Measurements from ENCODE around the gene PTPRM. TPM values are rescaled to one million over a fixed set of nuclear protein-coding genes. Genes with fewer than 3 reads are reported as not detected.

Gene PTPRM
- total RNA-seq, 1 donor from 2014 or later = 63.2 TPM

DNA sequence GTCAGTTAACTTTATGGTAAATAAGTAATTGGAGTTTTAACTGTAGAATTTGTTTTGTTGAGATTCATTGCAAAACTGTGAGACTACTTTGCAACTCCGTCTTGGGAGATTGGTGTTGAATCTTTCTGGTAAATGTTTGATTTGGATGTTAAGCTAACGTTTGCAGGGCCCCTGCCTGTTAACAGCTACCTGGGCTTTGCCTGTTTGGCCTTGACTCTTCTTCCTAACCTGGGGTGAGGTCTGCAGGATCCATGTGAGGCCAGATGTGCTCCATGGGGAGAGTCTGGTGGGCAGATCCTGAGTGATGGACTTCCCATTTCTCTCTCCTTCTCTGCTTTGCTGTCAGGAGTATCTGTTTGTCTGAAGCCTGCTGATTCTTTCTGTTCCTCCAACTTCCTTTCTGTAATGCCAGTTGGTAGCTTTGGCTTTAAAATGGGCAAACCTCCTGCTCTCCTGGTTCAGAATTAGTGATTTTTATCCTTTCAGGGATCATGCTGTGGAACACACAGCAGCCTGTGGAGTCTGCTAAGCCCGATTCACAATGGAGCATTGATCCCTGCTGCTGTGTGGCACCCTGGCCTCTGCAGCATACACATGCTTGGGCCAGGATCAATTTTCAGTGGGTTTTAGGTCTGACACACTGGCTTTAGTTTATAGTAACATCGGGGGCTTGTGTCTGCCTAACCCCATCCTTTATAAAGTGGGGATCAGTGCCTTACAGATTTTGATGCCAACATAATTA lies 36.3 kb downstream of the PTPRM start:
- no peak overlapping the region for H3K4me3 ChIP-seq (ENCODE audit: low read depth, low read length)

DNA sequence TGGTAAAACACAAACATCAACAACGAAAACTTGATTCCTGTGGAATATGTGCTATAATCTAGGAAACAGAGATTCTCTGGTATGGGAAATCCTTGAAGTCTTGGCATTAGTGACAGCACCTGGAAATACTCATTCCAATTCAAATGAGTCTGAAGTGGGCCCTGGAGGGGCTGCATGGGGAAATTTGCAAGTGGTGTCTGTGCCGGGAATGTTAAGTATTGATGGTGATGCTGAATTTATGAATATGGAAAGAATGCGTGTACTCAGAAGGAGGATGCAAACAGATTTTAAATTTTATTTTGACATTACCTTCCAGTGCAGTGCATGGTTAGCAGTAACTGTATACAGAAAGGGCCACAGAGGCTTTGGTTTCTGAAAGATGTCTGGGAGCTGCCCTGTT lies 37.2 kb downstream of the PTPRM start:
- TF ChIP-seq, protein P1, sequence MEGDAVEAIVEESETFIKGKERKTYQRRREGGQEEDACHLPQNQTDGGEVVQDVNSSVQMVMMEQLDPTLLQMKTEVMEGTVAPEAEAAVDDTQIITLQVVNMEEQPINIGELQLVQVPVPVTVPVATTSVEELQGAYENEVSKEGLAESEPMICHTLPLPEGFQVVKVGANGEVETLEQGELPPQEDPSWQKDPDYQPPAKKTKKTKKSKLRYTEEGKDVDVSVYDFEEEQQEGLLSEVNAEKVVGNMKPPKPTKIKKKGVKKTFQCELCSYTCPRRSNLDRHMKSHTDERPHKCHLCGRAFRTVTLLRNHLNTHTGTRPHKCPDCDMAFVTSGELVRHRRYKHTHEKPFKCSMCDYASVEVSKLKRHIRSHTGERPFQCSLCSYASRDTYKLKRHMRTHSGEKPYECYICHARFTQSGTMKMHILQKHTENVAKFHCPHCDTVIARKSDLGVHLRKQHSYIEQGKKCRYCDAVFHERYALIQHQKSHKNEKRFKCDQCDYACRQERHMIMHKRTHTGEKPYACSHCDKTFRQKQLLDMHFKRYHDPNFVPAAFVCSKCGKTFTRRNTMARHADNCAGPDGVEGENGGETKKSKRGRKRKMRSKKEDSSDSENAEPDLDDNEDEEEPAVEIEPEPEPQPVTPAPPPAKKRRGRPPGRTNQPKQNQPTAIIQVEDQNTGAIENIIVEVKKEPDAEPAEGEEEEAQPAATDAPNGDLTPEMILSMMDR (conservative IDR thresholded peaks at IDR 0.05; ENCODE audit: low read depth, low read length) = no peak
- H3K4me3 ChIP-seq (ENCODE audit: low read depth, low read length) = no peak overlapping the region

More for the DNA sequence above, 36.3 kb downstream of the PTPRM start:
- TF ChIP-seq, protein P1 (conservative IDR thresholded peaks at IDR 0.05; ENCODE audit: low read depth, low read length) = no peak
- DNase-seq (ENCODE audit: low read depth) = no peak

DNA sequence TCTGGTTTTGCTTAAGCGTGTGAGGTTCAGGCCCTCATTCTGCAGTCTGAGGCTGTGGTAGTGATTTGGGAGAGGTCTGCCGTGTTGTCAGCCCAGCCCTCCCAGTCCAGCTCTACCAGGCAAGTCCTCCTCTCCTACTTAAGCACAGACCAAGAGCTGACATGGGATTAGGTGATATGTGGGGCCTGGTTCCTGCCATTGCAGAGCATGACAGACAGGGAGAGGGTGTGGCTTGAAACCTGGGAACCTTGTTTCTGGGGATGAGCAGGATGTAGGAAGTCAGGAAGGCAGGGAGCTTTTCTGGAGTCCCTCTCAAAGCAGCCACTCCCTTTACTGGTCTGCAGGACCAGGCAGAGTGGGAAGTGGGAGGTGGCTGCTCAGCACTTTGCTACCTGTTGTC lies 38.6 kb downstream of the PTPRM start:
- TF ChIP-seq, protein P1 (conservative IDR thresholded peaks at IDR 0.05; ENCODE audit: low read depth, low read length) = no peak

More for the DNA sequence above, 37.2 kb downstream of the PTPRM start:
- DNase-seq (ENCODE audit: low read depth) = no peak

DNA sequence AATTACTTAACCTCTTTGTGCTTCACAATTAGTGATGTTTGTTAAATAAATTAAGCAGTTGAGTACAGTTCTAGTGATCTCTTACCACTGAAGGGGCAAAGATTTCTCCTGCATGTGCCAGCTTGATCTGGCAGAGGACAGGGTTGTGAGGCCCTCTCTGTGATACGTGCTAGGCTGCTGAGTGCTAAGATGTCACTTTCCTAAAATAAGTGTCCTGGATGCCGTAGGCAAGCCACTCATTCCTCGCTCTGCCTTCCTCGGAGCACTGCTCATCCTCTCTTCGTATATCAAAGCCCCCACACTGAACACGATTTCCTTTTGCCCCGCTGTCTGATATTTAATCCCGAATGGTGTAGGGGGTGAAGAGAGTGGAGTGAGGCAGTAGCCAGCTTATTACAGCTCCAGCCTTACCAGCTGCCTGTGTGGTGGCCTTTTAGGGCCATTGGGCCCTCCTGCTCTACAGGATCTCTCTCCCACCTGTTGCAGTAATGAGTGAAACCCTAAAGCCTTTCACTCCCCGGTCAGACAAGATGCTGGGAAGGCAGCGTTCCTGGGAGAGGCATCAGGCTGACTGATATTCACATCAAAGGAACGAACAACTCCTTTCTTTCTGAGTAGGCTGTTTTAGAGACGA lies 40.5 kb downstream of the PTPRM start:
- TF ChIP-seq, protein P1 (conservative IDR thresholded peaks at IDR 0.05; ENCODE audit: low read depth, low read length) = no peak
- no peak for DNase-seq (ENCODE audit: low read depth)
- H3K4me3 ChIP-seq (ENCODE audit: low read depth, low read length) = no peak overlapping the region

More for the DNA sequence above, 38.6 kb downstream of the PTPRM start:
- no peak overlapping the region for H3K4me3 ChIP-seq (ENCODE audit: low read depth, low read length)
- DNase-seq (ENCODE audit: low read depth) = no peak

DNA sequence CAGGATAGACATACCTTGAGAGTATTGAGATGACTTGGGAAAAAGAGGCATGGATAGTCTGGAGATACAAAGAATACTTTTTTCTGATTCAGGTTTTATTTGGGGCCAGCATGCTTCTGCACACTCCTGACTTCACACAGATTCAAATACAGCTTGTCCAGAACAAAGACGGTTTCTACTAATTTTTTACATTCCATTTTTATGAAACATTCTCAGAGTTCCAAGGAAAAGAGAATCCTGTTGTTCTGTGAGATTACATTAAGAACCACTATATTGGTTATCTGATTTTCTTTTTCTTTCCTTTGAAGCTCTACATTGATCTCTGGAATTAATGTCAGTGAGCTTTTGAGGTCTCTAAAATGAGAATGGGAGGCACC lies 41.0 kb downstream of the PTPRM start:
- H3K4me3 ChIP-seq (ENCODE audit: low read depth, low read length) = no peak overlapping the region
- DNase-seq (ENCODE audit: low read depth) = no peak
- TF ChIP-seq, protein P1 (conservative IDR thresholded peaks at IDR 0.05; ENCODE audit: low read depth, low read length) = no peak

DNA sequence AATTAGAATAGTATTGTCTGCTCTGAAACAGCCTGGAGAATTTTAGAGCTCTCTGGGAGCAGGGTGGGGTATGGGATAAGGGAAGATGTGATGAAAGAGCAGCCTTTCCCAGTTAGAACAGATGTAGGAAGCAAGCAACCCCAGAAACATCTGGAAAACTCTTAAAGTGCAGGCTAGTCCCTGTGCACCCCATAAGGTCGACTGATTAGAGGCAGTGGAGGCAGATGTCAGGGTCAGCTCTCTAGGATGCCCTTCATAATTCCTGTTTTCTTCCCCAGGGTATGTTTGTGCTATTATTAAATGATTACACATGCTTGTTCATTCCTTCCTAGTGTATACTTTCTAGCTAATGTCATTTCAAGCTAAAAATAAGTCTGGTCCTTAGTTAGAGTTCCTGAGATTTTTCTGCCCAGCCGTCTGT lies 41.7 kb downstream of the PTPRM start:
- DNase-seq (ENCODE audit: low read depth) = no peak
- TF ChIP-seq, protein P1 (conservative IDR thresholded peaks at IDR 0.05; ENCODE audit: low read depth, low read length) = no peak
- H3K4me3 ChIP-seq (ENCODE audit: low read depth, low read length) = no peak overlapping the region
